ENCODE measurements around the gene EDA.

DNA sequence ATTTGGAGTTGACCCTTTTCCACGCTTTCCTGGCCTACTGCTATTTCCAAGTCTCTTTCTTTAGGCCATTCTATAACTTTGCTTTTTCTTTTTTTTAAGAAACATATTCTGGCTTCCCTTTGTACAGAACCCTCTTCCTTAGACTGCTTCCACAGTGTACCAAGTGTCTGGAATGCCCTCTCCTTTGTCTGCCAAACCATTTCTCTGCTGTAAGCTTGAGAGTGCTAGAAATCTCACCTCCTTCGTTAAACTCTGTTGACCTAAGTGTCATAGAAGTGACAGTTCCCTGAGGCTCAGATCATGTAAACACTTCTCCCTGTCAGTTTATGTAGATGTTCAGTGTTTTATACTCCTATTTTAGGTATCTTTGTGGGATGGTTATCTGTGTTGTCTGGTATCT is 108.4 kb downstream of the EDA start:
- TF ChIP-seq, protein P1, sequence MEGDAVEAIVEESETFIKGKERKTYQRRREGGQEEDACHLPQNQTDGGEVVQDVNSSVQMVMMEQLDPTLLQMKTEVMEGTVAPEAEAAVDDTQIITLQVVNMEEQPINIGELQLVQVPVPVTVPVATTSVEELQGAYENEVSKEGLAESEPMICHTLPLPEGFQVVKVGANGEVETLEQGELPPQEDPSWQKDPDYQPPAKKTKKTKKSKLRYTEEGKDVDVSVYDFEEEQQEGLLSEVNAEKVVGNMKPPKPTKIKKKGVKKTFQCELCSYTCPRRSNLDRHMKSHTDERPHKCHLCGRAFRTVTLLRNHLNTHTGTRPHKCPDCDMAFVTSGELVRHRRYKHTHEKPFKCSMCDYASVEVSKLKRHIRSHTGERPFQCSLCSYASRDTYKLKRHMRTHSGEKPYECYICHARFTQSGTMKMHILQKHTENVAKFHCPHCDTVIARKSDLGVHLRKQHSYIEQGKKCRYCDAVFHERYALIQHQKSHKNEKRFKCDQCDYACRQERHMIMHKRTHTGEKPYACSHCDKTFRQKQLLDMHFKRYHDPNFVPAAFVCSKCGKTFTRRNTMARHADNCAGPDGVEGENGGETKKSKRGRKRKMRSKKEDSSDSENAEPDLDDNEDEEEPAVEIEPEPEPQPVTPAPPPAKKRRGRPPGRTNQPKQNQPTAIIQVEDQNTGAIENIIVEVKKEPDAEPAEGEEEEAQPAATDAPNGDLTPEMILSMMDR (conservative IDR thresholded peaks at IDR 0.05; ENCODE audit: low read length): no peak
- no peak for TF ChIP-seq EZH2phosphoT487 (IDR thresholded peaks at IDR 0.05; ENCODE audit: borderline replicate concordance, low read depth, low read length)

Data from OCI-LY7 (cell line).